Stimulated activated CD8-positive, alpha-beta memory T cell treated with anti-CD3 and anti-CD28 coated beads, Interleukin-7, amount 100 ng/mL, for 4 hours (primary cell): ENCODE data around the gene GNRHR.
"Not testable (repeated sequence)": the region's sequence is repeated elsewhere in the genome, so short reads cannot be mapped to it uniquely, and the experiment has no call there.

Experiments used
- DNase-seq, 2 donors: peaks; one replicate each; pipeline ENCODE4 v3.0.0-alpha.2; 2020; ENCODE audit warnings: low read depth in 2 of 2

Gene GNRHR

DNA sequence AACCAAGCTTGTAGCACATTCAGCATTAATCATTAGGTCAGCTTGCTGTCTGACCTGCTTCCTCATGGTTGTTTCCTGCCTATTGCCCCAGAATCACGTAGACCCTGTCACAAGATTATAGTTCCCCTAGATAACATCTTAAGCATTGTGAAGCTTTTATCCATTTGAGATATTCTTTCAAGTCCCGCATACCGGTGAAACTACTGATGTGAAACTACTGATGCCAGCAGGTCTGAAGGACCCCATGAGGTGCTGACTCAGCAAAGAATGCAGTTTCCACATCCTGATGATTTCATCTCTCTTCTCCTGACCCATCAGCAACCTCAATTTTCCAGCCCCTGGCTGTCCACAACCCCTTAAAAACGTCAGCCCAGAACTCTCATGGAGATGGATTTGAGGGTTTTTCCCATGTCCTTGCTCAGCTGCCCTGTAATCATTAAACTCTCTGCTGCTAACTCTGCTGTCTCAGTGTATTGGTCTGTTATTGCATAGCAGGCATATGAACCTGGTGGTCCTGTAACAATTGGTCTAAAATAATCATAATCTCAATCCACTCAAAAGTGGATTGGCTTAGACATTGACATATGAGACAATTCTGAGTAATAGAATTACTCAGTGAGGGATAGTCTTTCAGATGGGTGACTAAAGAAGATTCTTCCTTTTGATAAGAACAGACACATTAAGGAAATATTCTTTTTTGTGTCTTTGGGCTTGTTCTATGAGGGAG is 26.9 kb downstream of the GNRHR start:
- no peak for DNase-seq

DNA sequence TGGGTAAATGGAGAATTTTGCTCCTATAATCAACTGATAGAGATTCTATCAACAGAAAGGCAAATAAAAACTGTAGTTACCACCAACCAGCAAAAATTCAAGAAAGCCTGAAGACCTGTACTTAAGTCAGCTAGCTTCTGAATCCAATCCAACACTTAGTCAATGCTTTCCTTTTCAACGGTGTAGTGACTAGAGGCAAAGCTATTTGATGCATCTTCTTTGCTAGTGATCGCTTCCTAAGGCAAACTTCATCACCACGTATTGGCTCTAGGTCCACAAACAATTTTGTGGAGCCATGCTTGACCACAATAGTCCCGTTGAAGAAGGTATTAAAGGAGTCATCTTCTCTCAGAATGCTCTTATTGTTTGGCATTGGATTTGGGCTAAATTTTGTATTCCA is 28.2 kb downstream of the GNRHR start:
- no peak for DNase-seq

DNA sequence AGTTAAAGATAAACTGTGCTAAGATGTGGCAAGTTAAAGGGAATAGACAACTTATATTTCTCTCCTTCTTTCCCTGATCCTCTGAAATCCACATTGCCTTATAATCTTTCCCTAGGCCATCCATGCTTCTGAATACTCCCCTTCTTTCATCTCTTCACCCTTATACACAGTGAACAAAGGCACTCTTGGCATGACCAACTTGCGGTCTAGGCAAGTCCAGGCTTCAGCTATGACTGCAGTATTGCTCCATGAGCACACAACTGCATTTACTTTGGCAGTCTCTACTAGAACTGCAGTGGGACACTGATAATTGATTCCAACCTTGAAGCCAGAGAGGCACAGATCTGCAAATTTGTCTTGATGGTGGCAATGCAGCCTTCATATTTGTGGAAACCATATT is 29.1 kb downstream of the GNRHR start:
- no peak for DNase-seq

DNA sequence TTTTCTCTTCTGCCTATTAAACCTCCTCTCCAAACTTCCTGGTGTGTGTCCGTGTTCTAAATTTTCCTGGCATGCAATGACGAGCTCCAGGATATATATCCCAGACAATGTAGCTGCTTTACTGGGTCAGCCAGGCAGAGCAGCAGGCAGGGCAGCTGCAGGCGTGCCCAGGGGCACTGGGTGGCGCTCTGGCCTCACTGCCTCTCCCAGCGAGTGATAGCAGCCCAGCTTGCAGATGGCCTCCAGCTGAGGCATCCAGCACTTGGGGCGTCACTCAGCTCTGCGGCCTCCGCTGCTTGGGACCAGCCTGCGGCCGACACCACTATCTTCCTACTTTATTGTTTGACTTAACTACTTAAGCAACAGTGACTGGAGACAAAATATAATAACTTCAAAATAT is 30.2 kb downstream of the GNRHR start:
- DNase-seq, result no peak

DNA sequence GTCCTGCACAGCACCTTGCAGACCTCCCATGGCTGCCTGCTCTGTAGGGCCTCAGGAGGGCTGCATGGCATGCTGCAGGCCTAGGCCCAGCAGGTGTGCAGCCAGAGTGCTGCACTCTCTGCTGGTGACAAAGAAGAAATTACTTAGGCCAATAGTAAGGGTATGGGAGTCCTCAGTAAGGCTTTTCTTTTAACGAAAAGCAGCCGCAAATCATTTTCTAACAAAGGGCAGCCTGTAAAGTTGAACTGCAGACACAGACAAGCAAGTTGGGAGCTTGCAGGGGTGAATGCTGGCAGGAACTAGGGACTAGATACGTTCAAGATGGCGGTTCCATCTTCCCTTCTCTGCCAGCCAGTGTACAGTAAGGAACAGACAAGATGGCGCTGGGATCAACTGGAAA is 30.8 kb downstream of the GNRHR start:
- DNase-seq, result no peak

DNA sequence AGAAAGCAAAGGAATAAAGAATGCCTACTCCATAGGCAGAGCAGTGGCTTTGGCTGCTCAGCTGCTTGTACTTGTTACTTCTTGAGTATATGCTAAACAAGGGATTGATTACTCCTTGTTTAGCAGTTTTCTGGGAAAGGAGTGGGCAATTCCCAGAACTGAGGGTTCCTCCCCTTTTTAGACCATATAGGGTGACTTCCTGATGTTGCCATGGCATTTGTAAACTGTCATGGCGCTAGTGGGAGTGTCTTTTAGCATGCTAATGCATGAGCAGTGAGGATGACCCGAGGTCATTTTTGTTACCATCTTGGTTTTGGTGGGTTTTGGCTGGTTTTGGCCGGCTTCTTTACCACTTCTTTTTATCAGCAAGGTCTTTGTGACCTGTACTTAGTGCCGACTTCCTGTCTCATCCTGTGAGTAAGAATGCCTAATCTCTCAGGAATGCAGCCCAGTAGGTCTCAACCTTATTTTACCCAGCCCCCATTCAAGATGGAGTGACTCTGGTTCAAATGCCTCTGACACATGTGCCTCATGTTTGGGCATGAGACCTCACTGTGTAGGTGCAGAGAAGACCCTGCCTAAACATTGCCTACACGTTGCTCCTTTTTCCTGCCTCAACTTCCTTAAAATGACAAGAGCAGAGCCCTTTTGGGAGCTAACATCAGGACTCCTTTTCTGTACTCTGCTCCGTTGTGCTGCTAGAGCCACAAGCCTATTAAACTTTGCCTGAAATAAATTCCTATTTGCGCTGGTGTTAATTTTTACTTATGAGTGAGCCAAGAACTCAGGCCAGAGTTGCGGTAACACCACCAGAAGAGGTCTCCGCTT is 32.2 kb downstream of the GNRHR start:
- no peak for DNase-seq

DNA sequence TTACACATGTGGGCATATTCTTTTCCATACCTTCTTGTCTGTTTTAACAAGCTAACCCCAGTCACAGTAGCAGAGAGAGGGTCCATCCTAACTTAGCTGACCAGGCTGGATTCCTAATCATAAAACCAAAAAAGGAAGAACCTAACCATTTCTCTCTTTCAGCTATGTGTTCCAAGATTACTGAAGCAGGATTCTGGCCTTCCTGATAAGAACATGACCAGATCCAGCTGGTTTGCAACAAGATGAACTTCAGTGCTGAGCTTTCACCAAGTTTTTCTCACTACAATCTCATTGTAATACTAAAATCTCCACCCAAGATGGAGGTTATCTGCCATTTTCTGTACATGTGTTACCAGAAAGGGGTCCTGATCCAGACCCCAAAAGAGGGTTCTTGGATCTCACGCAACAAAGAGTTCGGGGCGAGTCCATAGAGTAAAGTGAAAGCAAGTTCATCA is 32.8 kb downstream of the GNRHR start:
- DNase-seq, result no peak

DNA sequence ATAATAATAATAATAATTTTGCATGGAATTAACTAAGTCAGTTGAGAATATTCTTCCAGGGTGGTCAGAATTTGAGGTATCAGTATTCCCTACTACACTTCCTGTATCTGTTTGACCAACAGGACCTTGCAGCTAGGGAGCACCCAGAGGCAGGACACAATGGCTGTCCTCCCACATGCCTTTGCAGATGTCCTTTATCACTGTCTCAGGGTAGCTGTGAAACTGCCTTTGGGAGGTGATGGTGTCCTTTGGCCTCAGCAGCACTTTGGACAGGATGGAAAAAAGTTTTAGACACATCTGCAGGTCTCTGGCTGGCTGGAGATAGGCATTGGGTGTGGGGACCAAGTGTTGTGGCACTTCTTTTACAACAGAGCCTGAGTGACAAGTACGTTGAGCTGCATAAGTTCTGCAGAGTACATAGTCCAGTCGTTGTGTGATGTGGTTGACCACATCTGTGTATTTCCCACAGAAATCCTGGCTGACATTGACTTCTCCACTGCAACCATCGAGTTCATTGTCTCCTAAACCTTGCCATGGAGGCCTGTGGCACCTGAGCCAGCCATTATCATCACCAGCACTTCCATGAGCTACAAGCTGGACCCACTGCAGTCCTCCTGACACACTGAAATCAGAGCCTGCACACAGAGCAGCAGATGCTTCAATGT is 34.1 kb downstream of the GNRHR start:
- no peak for DNase-seq

DNA sequence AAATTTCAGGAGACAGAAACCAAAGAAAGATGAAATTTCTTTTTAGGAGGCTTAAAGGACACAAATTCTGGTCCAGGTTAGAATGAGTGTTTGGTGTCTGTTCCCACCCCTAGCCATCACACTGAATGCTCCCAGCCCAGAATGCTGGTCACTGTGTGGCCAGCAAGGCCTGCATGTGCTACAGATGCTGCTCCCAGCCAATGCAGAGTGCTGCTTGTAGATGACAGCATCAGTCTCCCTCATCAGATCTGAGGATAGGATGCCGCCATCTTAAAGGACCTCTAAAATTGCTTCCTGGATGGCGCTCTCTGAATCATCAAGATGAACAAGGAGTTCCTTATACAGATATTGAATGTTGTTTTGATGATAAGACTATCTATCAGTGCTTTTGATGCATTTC is 35.3 kb downstream of the GNRHR start:
- no peak for DNase-seq

DNA sequence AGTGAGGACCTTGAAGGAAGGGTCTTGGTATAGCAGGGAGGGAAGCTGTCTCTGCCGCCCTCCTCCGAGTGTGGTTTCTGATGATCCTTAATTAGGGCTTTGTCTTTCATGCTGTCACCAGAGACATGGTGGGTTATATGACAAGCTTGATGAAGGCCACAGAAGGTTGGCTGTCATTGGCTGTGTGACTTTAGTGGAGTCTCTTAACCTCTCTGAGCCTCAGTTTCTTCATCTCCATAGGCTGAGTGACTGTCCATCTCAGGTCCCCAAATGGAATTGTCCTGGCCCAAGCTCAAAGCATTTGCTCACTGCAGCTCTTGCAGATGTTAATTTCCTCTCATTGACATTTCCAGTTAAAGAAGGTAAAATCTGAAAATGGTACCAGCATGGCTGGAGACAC is 36.6 kb downstream of the GNRHR start:
- DNase-seq, result no peak

DNA sequence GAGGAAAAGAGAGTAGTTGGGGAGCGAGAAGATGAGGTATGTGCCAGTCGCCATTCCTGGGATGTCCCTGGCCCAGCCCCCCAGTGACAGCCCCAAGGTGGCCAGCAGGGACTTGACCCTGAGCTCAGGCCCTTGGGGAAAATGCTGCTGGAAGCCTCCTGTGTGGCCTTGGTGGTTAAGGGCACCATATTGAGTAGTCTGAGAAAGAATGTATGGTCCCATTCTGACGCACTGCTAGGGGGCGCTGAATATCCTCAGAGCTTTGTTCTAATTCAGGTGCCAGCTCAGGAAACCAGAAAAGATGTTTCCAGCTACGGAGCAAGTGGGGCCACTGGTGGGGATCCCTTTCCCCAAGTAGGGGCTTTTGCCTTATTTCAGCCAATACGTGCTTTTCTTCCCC is 39.2 kb downstream of the GNRHR start:
- no peak for DNase-seq

DNA sequence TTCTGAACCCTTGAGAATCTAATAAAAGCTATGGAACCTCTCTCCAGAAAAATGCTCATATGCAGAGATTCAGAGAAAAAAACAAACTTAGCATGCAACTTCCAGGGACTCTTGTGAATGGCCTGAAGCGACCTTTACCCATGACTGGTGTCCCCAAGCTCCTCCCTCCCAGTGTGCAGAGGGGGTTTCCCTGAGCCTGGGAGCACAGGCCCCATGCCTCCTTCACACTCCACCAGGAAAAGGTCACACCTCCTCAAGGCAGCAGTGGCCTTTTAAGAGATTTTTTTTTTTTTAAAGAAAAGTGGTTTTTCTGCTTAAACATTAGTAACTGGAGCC is 40.0 kb downstream of the GNRHR start:
- DNase-seq, result no peak

DNA sequence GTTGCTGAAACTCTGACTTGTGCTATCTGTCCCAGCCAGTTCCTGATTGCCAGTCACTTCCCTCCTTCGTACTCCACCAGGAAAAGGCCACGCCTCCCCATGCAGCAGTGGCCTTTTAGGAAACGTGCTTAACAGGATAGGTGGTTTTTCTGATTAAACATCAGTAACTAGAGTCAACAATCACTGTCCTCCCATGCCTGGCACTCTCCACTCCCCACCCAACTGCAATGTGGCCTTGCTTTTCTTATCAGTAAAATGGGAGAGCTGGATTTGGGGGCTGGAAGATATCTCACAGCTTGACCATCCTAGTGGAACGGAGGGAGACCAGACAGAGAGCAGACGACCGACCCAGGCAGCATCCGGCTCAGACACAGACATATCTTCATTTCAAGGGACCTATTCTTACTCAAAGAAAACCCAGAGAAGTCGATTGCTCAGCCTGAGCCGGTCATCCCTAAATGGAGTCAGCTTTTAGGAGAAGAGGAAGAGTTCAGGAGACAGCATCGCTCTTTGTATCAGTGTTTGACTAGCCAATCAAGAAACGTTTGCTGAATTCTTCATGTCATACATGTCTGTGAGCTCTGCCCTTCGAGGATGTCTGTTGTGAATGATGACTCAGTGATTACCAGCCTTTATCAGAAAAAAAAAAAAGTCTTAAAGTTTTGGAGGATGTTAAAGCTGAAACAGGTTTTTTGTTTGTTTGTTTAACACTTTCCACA is 40.5 kb downstream of the GNRHR start:
- no peak for DNase-seq

DNA sequence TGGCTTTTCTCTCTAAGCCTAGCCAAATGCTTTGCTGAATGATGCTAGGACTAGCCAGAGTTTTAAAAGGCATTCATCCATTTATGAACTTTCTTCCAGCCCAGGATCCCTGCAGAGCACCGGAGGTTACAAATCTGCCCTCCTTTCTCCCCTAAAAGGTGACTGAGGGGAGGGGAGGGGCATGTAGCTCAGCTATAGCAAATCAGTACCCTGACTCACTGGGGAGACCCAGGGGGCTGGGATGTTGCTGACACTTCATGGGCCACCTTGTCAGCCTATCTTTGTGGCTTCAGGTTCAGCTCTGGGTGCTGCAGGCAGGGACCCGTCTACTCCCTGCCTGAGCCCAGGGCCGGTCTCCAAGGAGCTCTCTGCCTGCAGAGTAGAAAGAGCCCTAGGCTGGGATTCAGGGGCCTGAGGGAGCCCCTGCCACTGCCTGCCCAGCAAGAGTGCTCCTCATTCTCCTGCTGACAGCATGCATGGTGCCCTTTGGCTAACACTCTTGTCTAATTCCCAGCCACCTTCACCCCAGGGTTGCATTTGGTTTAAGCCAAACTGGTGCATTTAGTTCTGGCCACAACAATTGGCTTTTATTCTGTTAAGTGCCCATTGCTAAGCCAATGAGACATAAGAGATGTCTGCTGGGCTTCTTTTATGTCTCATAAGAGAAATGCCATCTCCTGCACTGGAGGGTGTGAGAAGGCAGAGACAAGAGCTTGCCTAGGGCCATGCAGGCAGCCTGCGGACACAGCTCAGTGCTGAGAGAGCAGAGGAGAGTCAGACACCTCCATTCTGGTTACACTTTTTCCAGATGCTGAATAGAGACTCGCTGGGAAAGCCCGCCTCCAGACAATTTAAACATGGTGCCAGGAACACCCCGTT is 41.3 kb downstream of the GNRHR start:
- no peak for DNase-seq

DNA sequence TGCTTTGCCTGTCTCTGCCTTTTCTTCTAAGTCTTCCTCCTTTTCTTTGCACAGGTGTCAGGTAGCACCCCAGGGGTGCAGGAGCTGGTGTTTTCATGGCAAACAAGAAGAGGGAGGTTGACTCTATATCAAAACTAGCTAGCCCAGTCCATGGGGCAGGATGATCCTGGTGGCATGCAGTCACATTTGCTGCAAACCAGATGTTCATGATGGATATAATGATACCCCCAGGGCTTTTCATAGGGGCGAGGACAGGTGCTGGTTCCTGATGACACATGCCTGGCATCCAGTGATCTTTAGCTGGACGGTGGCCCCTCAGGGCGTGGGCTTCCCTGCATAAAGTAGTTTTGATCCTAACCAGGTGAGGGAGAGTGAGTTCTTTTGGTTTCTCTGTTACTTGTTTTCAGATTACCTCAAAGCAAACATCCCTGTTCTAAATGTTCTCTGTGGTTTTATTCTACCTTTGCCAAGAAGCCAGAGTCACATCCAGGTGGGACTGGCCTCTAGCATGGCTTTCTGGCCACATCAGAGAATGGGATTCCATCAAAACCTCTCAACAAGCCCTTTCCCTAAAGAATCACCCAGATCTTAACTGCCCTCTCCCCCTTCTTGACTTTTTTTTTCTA is 42.1 kb downstream of the GNRHR start:
- no peak for DNase-seq

DNA sequence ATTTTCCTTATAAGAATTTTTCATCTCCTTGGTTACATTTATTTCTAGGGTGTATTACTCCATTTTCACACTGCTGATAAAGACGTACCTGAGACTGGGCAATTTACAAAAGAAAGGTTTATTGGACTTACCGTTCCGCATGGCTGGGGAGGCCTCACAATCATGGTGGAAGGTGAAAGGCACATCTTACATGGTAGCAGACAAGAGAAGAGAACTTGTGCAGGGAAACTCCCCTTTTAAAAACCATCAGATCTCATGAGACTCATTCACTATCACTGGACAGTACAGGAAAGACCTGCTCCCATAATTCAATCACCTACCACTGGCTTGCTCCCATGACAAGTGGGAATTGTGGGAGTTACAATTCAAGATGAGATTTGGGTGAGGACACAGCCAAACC is 47.5 kb downstream of the GNRHR start:
- not testable (repeated sequence) for DNase-seq

DNA sequence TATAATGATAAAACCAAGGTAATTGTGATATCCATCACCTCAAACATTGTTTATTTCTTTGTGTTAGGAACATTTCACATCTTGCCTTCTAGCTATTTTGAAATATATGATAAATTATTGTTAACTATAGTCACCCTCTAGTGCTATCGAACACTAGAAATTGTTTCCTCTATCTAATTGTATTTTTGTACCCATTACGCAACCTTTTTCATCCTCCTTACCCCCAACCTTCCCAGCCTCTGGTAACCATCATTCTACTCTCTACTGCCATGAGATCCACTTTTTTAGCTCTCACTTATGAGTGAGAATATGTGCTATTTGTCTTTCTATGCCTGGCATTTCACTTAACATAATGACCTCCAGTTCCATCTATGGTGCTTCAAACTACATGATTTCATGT is 49.3 kb downstream of the GNRHR start:
- no peak for DNase-seq

DNA sequence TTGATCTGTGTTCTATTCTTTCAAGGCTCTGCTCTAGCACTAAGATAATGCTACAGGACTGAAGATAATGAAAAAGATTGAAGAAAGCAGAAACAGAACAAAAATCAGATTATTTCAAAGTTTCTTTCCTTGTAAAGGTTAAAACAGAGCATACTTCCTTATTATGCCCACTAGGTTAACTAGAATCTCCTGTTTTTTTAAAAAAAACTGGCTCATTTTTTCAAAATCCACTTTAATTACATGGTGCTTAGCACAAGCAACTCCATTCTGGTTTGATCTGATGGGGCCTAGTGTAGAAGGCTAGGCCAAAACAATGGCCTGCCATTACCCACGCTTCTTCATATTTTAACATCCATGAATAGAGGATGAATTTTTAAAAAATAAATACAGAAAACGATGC is 52.0 kb downstream of the GNRHR start:
- no peak for DNase-seq

DNA sequence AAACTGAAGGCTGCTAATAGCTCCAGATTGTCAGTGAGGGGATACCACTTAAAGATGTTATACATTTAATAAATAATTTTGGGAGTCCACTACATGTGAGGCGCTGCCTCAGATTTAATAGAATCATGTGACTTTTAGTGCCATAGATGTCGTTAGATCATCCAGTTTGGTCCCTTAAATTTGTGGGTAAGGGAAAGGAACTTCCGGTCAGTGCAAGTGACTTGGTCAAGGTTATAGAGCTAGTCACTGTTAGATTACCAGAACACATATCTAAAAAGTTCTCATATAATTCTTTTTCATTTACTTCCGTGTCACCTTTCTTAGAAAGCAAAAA is 52.7 kb downstream of the GNRHR start:
- DNase-seq, result no peak

DNA sequence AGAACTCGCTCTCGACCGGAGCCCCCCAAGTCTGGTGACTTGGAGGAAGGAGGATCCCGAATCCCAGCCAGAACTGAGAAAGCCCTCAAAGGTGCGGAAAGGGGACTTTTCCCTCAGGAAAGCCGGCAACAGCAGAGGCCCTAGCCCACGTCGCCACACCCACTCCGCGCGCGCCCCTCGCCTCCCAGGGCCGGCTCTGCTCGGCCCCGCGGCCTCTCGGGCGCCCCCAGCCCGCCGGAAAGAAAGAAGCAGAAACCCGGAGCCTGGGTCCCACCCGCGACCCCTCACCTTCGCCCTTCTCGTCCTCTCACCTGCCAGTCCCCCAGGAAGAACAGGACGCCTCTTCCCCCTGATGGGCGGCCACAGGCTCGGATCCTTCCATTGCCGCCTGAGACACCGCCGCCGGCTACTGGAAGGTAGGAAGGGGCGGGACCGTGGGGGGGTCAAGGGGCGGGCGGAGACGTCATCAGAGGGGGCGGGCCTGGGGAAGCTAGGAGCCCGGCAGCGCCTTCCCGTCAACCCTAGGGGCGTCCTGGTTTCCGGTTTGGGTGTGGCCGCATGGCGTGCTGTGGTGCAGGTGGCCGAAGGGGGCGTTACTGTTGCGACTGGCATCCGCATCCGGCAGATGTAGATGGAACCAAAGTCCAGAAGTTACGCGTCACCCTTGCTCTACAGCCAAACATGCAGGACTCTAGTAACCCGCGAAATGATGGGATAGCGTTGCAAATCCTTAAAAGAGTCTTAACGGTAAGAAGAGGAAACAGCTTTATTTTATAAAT is 53.3 kb downstream of the GNRHR start, which contains the start of gene UBA6:
TSS of gene UBA6 (minus strand) at position 418 of the 779 bp plus-strand sequence. CDS start at position 382, 36 bp downstream.
- peak; percentile 92 to 94 for DNase-seq
